Neural progenitor cell (in vitro differentiated cells): ENCODE measurements around the gene KRT6B. TPM values are rescaled to one million over a fixed set of nuclear protein-coding genes. Genes with fewer than 3 reads are reported as not detected.

Experiments used
- DNase-seq: peaks from one replicate; pipeline ENCODE4 v3.0.0-alpha.2; 2016; ENCODE audit warnings: low spot score
- H2AFZ ChIP-seq: fragments of 200-600 bp; sonication (generic); replicated peaks from 2 replicates; pipeline ENCODE4 v1.6.1; 2016; ENCODE audit warnings: antibody characterized with exemption
- H3F3A ChIP-seq: fragments of 200-600 bp; sonication (generic); 2 replicates; pipeline ENCODE4 v1.6.1; 2016; ENCODE audit warnings: antibody characterized with exemption, low read depth
- H3K27ac ChIP-seq: fragments of 200-600 bp; sonication (generic); 2 replicates; pipeline ENCODE4 v1.5.1; 2016; ENCODE audit warnings: mild to moderate bottlenecking
- H3K27me3 ChIP-seq: fragments of 200-600 bp; sonication (generic); 2 replicates; pipeline ENCODE4 v1.6.1; 2016; ENCODE audit warnings: mild to moderate bottlenecking, moderate library complexity
- H3K36me3 ChIP-seq: fragments of 200-600 bp; sonication (generic); 2 replicates; pipeline ENCODE4 v1.5.1; 2016
- H3K4me1 ChIP-seq: fragments of 200-600 bp; sonication (generic); 2 replicates; pipeline ENCODE4 v1.6.1; 2016; ENCODE audit warnings: mixed run types
- H3K4me2 ChIP-seq: fragments of 200-600 bp; sonication (generic); 2 replicates; pipeline ENCODE4 v1.6.1; 2016
- H3K4me3 ChIP-seq: fragments of 200-600 bp; sonication (generic); 2 replicates; pipeline ENCODE4 v1.5.1; 2016
- H3K79me2 ChIP-seq: fragments of 200-600 bp; sonication (generic); 2 replicates; pipeline ENCODE4 v1.6.1; 2016; ENCODE audit warnings: low read depth
- H3K9ac ChIP-seq: fragments of 200-600 bp; sonication (generic); 2 replicates; pipeline ENCODE4 v1.6.1; 2016
- H3K9me3 ChIP-seq: fragments of 200-600 bp; sonication (generic); 2 replicates; pipeline ENCODE4 v1.5.1; 2016; ENCODE audit warnings: low read depth
- H4K20me1 ChIP-seq: fragments of 200-600 bp; sonication (generic); 2 replicates; pipeline ENCODE4 v1.6.1; 2016; ENCODE audit warnings: low read depth
- H3K27ac Mint-ChIP-seq: 3 replicates; pipeline ENCODE4 v1.8.0; 2021; ENCODE audit warnings: mixed read lengths
- H3K27me3 Mint-ChIP-seq: 2 replicates; pipeline ENCODE4 v1.8.0; 2022; ENCODE audit warnings: low read depth, mild to moderate bottlenecking, inconsistent platforms, moderate library complexity, mixed read lengths; ENCODE audit not compliant: insufficient read depth
- H3K36me3 Mint-ChIP-seq: 3 replicates; pipeline ENCODE4 v1.8.0; 2021; ENCODE audit warnings: mixed read lengths
- H3K4me1 Mint-ChIP-seq: 3 replicates; pipeline ENCODE4 v1.8.0; 2021; ENCODE audit warnings: mixed read lengths
- H3K4me3 Mint-ChIP-seq: 3 replicates; pipeline ENCODE4 v1.8.0; 2021; ENCODE audit warnings: mild to moderate bottlenecking, moderate library complexity, mixed read lengths
- H3K9me3 Mint-ChIP-seq: 3 replicates; pipeline ENCODE4 v1.8.0; 2020; ENCODE audit warnings: mixed read lengths
- EZH2 ChIP-seq: fragments of 200-600 bp; sonication (generic); IDR thresholded peaks from 2 replicates; pipeline ENCODE4 v1.6.1; 2017; ENCODE audit warnings: antibody characterized with exemption, mild to moderate bottlenecking, moderate library complexity
- EZH2phosphoT487 ChIP-seq: fragments of 200-600 bp; sonication (generic); IDR thresholded peaks from 2 replicates; pipeline ENCODE4 v1.6.1; 2017; ENCODE audit warnings: antibody characterized with exemption
- total RNA-seq: library from RNA; depleted of rRNA; stranded (reverse); fragments of >200 nt; gene quantifications from 2 replicates; pipeline ENCODE4 v1.2.3, GENCODE V29; 2015; ENCODE audit warnings: low replicate concordance
- TF ChIP-seq, protein P1 (sequence below): fragments of 200-600 bp; sonication (generic); IDR thresholded peaks from 2 replicates; pipeline ENCODE4 v1.5.1; 2017; ENCODE audit warnings: antibody characterized with exemption, mild to moderate bottlenecking

KRT6B gene
- total RNA-seq, 1 donor from 2014 or later: not detected

DNA sequence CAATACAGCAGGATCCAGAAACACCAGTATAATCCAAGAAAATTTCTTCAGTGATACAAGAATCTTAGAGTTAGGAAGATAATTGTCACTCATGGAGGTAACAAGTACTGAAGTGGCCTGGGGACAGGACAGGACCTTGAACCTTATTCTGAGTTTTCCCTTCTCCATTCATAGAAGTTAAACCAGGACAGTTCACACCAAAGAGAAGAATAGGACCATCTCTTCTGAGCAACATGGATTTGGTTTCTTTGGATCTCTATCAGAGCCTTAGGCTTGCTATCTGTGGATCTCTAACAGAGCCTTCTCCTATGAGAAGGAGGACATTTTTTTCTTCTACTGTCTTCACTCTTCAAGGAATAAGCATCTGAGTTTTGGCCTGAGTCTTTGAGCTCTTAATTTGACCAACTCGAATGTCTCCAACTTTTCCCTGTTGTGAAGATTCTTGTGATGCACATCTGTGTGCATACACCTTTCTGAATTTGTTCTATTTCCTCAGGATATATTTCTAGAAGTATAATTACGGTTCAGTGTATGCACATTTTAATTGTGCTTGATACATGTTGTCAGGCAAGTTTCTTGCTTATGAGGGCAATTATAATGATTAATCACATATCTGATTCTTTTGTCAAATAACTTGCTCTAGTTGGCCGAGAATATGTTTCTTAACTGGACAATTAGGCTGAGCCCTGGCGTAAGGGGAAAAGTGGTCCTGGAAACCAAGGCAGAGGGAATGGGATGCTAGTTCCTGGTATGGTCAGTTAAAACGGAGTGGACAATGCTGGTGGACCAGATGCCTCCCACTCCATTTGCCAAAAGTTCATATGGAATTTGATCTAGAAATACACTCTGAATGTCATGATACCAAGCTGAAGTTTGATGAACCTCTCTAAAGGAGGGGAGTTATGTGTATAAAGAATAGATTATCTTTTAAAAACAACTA is 34.5 kb upstream of the KRT6B start:
- Histone ChIP-seq H3K4me2 (no peak overlapping the region), H3K27me3 (peaks cover 4% of the 10 kb centered on the region), H3K4me3 (no peak overlapping the region), H3K36me3 (peaks cover 4% of the 10 kb centered on the region), H3K27ac (no peak overlapping the region), H2AFZ (no peak overlapping the region), H3K4me1 (no peaks in the 10 kb centered on the region), H3K9ac (no peak overlapping the region), H3F3A (no peaks in the 10 kb centered on the region), H4K20me1 (no peaks in the 10 kb centered on the region), H3K9me3 (no peaks in the 10 kb centered on the region), H3K79me2 (no peaks in the 10 kb centered on the region)
- H3K36me3 Mint-ChIP-seq: no peaks in the 10 kb centered on the region
- H3K4me1 Mint-ChIP-seq: no peaks in the 10 kb centered on the region
- TF ChIP-seq EZH2: no peak
- TF ChIP-seq EZH2phosphoT487: no peak
- TF ChIP-seq, protein P1, sequence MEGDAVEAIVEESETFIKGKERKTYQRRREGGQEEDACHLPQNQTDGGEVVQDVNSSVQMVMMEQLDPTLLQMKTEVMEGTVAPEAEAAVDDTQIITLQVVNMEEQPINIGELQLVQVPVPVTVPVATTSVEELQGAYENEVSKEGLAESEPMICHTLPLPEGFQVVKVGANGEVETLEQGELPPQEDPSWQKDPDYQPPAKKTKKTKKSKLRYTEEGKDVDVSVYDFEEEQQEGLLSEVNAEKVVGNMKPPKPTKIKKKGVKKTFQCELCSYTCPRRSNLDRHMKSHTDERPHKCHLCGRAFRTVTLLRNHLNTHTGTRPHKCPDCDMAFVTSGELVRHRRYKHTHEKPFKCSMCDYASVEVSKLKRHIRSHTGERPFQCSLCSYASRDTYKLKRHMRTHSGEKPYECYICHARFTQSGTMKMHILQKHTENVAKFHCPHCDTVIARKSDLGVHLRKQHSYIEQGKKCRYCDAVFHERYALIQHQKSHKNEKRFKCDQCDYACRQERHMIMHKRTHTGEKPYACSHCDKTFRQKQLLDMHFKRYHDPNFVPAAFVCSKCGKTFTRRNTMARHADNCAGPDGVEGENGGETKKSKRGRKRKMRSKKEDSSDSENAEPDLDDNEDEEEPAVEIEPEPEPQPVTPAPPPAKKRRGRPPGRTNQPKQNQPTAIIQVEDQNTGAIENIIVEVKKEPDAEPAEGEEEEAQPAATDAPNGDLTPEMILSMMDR: no peak
- H3K27ac Mint-ChIP-seq: no peak overlapping the region
- no peak for DNase-seq
- no peak overlapping the region for H3K4me3 Mint-ChIP-seq
- H3K9me3 Mint-ChIP-seq: peaks cover 3% of the 10 kb centered on the region
- no peaks in the 10 kb centered on the region for H3K27me3 Mint-ChIP-seq

DNA sequence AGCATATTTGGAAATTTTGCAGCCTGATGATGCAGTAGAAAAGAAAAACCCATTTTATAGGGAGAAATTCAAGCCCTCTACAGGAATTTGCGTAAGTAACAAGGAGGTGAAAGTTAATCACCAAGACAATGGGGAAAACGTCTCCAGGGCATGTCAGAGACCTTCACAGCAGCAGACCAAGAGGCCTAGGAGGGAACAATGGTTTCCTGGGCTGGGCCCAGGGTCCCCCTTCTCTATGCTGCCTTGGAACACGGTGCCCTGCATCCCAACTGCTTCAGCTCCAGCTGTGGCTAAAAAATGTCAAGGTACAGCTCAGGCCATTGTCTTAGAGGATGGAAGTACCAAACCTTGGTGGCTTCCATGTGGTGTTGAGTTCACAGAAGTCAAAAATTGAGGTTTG is 28.1 kb upstream of the KRT6B start:
- Histone ChIP-seq H3K36me3 (peaks cover 4% of the 10 kb centered on the region), H3K4me1 (no peaks in the 10 kb centered on the region), H3K27ac (no peak overlapping the region), H4K20me1 (no peaks in the 10 kb centered on the region), H2AFZ (no peak overlapping the region), H3K4me2 (no peak overlapping the region), H3F3A (no peaks in the 10 kb centered on the region), H3K27me3 (no peaks in the 10 kb centered on the region), H3K79me2 (no peaks in the 10 kb centered on the region), H3K9me3 (no peaks in the 10 kb centered on the region), H3K4me3 (no peak overlapping the region), H3K9ac (no peak overlapping the region)
- no peak for DNase-seq
- no peaks in the 10 kb centered on the region for H3K36me3 Mint-ChIP-seq
- no peak overlapping the region for H3K4me3 Mint-ChIP-seq
- TF ChIP-seq, protein P1: no peak
- TF ChIP-seq EZH2 (no peak), EZH2phosphoT487 (no peak)
- peaks cover 6% of the 10 kb centered on the region for H3K9me3 Mint-ChIP-seq
- H3K27ac Mint-ChIP-seq: no peak overlapping the region
- no peaks in the 10 kb centered on the region for H3K27me3 Mint-ChIP-seq
- no peaks in the 10 kb centered on the region for H3K4me1 Mint-ChIP-seq

DNA sequence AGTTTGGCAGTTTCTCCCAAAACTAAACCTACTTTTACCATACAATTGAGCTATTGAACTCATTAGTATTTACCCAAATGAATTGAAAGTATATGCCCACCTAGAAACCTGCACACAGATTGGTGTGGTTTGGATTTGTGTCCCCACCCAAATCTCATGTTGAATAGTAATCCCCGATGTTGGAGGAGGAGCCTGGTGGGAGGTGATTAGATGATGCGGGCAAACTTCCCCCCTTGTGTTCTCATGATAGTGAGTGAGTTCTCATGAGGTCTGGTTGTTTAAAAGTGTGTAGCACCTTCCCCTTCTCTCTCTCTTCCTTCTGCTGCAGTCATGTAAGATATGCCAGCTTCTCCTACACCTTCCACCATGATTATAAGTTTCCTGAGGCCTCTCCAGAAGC is 25.7 kb upstream of the KRT6B start:
- peaks cover 2% of the 10 kb centered on the region for H3K9me3 Mint-ChIP-seq
- H3K27me3 ChIP-seq: no peaks in the 10 kb centered on the region
- no peak for TF ChIP-seq EZH2phosphoT487
- TF ChIP-seq EZH2: no peak
- TF ChIP-seq, protein P1: no peak

More for the DNA sequence above, 25.7 kb upstream of the KRT6B start:
- Mint-ChIP-seq H3K36me3 (no peaks in the 10 kb centered on the region), H3K4me3 (no peak overlapping the region), H3K27ac (no peak overlapping the region), H3K4me1 (no peaks in the 10 kb centered on the region), H3K27me3 (peaks cover 2% of the 10 kb centered on the region)
- no peak overlapping the region for H3K4me2 ChIP-seq
- no peak overlapping the region for H3K27ac ChIP-seq
- no peak overlapping the region for H3K9ac ChIP-seq
- no peak overlapping the region for H3K4me3 ChIP-seq
- DNase-seq: no peak
- no peaks in the 10 kb centered on the region for H4K20me1 ChIP-seq
- H3F3A ChIP-seq: no peaks in the 10 kb centered on the region
- H3K4me1 ChIP-seq: no peaks in the 10 kb centered on the region
- no peaks in the 10 kb centered on the region for H3K9me3 ChIP-seq
- H2AFZ ChIP-seq: no peak overlapping the region
- H3K36me3 ChIP-seq: no peaks in the 10 kb centered on the region
- no peaks in the 10 kb centered on the region for H3K79me2 ChIP-seq
